ENCODE data around the gene GALK2. TPM values are rescaled to one million over a fixed set of nuclear protein-coding genes. Genes with fewer than 3 reads are reported as not detected.

The GALK2 gene
- total and polyA plus RNA-seq, 2 of the 4 experiments (the other 2 are of a cell fraction): 27.0 to 63.6 TPM

DNA sequence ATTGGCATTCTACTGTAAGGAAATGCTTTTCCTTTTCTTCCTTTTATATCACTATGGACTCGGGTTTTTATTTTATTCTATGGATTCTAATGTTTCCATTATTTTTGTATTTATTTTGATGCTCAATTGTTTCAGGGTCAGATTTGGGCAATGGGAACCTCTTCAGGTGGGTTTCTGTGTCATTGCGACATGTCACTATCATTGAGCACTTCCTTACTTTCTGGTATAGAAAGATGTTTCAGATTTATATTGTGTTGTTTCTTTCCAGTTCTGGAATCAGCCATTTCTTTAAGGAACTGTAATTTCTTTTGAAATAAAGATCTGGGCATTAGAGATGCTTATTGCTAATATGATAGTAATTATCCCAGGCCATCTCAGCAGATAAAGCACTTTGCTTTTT is 21.8 kb downstream of the GALK2 start:
- Histone ChIP-seq H3K36me3 (ENCODE audit: control insufficient read depth, insufficient read depth, low read length) (no peaks in the 10 kb centered on the region), H3K56ac (ENCODE audit: extremely low read depth, insufficient read depth, low read length) (no peak overlapping the region), H3K9me1 (ENCODE audit: insufficient read depth, low read length) (peaks cover 17% of the 10 kb centered on the region), H2AFZ (replicated peaks; ENCODE audit: low read length, poor library complexity) (no peak overlapping the region), H2AK9ac (replicated peaks; ENCODE audit: low read depth, low read length, poor library complexity) (no peak overlapping the region), H4K91ac (ENCODE audit: insufficient read depth, low read depth, low read length) (no peak overlapping the region), H4K8ac (ENCODE audit: low read depth in 2 of 2, low read length in 2 of 2) (no peak overlapping the region), H2BK20ac (ENCODE audit: low read depth, low read length) (no peak overlapping the region), H4K20me1 (ENCODE audit: insufficient read depth, low read length) (peaks cover 16% of the 10 kb centered on the region), H3K9me3 (ENCODE audit: control insufficient read depth, insufficient read depth, low read length) (no peaks in the 10 kb centered on the region), H3K4me2 (ENCODE audit: low read depth, low read length) (no peak overlapping the region), H3K4ac (ENCODE audit: low read depth, low read length) (no peak overlapping the region), H3K4me3 (ENCODE audit: insufficient read depth, low read depth, low read length) (no peak overlapping the region), H3K79me1 (ENCODE audit: low read depth in 1 of 2, low read length in 2 of 2) (peaks cover 30 to 51% of the 10 kb centered on the region in 2 experiments), H3K14ac (replicated peaks; ENCODE audit: low read depth, low read length) (no peak overlapping the region), H3K27ac (ENCODE audit: insufficient read depth, low read length) (no peak overlapping the region), H3K4me1 (ENCODE audit: control insufficient read depth, insufficient read depth, low read length) (peaks cover 7% of the 10 kb centered on the region), H3K27me3 (ENCODE audit: control insufficient read depth, insufficient read depth, low read length) (no peaks in the 10 kb centered on the region), H4K5ac (ENCODE audit: low read depth, low read length) (no peak overlapping the region), H3K9ac (ENCODE audit: low read depth, low read length) (no peak overlapping the region), H3K23ac (ENCODE audit: low read depth, low read length) (no peak overlapping the region), H2AK5ac (ENCODE audit: low read depth, low read length) (no peak overlapping the region), H2BK15ac (ENCODE audit: low read depth, low read length) (no peak overlapping the region), H3K18ac (ENCODE audit: low read depth, low read length) (no peak overlapping the region), H2BK5ac (ENCODE audit: low read depth, low read length, poor library complexity, severe bottlenecking) (no peak overlapping the region), H2BK120ac (ENCODE audit: low read depth, low read length) (no peak overlapping the region)
- ChIA-PET POLR2A (ENCODE audit: unreplicated experiment) (no interaction called here), CTCF (no interaction called here)
- BruUV-seq (replicated peaks): no TSS peak
- ATAC-seq (ENCODE audit: low read depth) (no peak), DNase-seq (no peak)
- TF ChIP-seq BHLHE40 (IDR thresholded peaks at IDR 0.05; ENCODE audit: low read depth, low read length) (no peak), POLR2A (IDR thresholded peaks at IDR 0.05; ENCODE audit: low read depth, low read length) (no peak), CEBPB (IDR thresholded peaks at IDR 0.05; ENCODE audit: low read depth, low read length) (peak; percentile 61)
- TF ChIP-seq, protein P1, sequence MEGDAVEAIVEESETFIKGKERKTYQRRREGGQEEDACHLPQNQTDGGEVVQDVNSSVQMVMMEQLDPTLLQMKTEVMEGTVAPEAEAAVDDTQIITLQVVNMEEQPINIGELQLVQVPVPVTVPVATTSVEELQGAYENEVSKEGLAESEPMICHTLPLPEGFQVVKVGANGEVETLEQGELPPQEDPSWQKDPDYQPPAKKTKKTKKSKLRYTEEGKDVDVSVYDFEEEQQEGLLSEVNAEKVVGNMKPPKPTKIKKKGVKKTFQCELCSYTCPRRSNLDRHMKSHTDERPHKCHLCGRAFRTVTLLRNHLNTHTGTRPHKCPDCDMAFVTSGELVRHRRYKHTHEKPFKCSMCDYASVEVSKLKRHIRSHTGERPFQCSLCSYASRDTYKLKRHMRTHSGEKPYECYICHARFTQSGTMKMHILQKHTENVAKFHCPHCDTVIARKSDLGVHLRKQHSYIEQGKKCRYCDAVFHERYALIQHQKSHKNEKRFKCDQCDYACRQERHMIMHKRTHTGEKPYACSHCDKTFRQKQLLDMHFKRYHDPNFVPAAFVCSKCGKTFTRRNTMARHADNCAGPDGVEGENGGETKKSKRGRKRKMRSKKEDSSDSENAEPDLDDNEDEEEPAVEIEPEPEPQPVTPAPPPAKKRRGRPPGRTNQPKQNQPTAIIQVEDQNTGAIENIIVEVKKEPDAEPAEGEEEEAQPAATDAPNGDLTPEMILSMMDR (conservative IDR thresholded peaks at IDR 0.05; ENCODE audit: low read depth, low read length): no peak
- no CpG with 5 or more reads among the region's 2 CpGs for WGBS, 2 experiments (ENCODE audit: extremely low coverage in 2 of 2, insufficient read length in 1 of 2)
- in situ Hi-C loops (cut with MboI; ENCODE audit: low sequenced_read_pairs): no loop called here
- intact Hi-C loops (cut with micrococcal nuclease): no loop called here
- dilution Hi-C loops (cut with HindIII; ENCODE audit: low sequenced_read_pairs, unreplicated experiment): no loop called here
